T-helper 1 cell treated with Interleukin-12 subunit alpha and Interleukin-12 subunit beta and Interleukin-4 antibody, amounts not matched to agents 30 μg/mL and 1 μg/mL, for 36 hours (primary cell): ENCODE measurements around the gene RNASE12.
"Not testable (repeated sequence)": the region's sequence is repeated elsewhere in the genome, so short reads cannot be mapped to it uniquely, and the experiment has no call there.

Source experiments
- H3K27ac Mint-ChIP-seq: one replicate; pipeline ENCODE4 v1.8.0; 2021; ENCODE audit warnings: mild to moderate bottlenecking, mixed read lengths
- H3K27me3 Mint-ChIP-seq: one replicate; pipeline ENCODE4 v1.8.0; 2021; ENCODE audit warnings: low read depth, mixed read lengths
- H3K36me3 Mint-ChIP-seq: one replicate; pipeline ENCODE4 v1.8.0; 2021; ENCODE audit warnings: low read depth, mixed read lengths
- H3K4me1 Mint-ChIP-seq: one replicate; pipeline ENCODE4 v1.8.0; 2021; ENCODE audit warnings: low read depth, mixed read lengths
- H3K4me3 Mint-ChIP-seq: one replicate; pipeline ENCODE4 v1.8.0; 2021; ENCODE audit warnings: mild to moderate bottlenecking, moderate library complexity, mixed read lengths
- H3K9me3 Mint-ChIP-seq: one replicate; pipeline ENCODE4 v1.8.0; 2021; ENCODE audit warnings: mixed read lengths

Gene RNASE12

GRCh38 chr14:20607617-20608016 is 16.4 kb upstream of the RNASE12 start:
- Mint-ChIP-seq H3K4me1 (peaks cover 2% of the 10 kb centered on the region), H3K9me3 (no peaks in the 10 kb centered on the region), H3K36me3 (no peaks in the 10 kb centered on the region), H3K27ac (no peak overlapping the region), H3K4me3 (no peak overlapping the region), H3K27me3 (no peaks in the 10 kb centered on the region)

GRCh38 chr14:20606902-20607242 is 15.7 kb upstream of the RNASE12 start:
- Mint-ChIP-seq H3K27me3 (no peaks in the 10 kb centered on the region), H3K27ac (no peak overlapping the region), H3K4me3 (no peak overlapping the region), H3K36me3 (no peaks in the 10 kb centered on the region), H3K4me1 (peaks cover 2% of the 10 kb centered on the region), H3K9me3 (no peaks in the 10 kb centered on the region)

GRCh38 chr14:20606190-20606901 is 15.2 kb upstream of the RNASE12 start:
- Mint-ChIP-seq H3K4me1 (peaks cover 2% of the 10 kb centered on the region), H3K27ac (no peak overlapping the region), H3K9me3 (no peaks in the 10 kb centered on the region), H3K27me3 (no peaks in the 10 kb centered on the region), H3K4me3 (no peak overlapping the region), H3K36me3 (no peaks in the 10 kb centered on the region)

GRCh38 chr14:20603813-20604690 is 12.9 kb upstream of the RNASE12 start:
- Mint-ChIP-seq H3K36me3 (no peaks in the 10 kb centered on the region), H3K4me3 (no peak overlapping the region), H3K9me3 (no peaks in the 10 kb centered on the region), H3K4me1 (peaks cover 2% of the 10 kb centered on the region), H3K27me3 (no peaks in the 10 kb centered on the region), H3K27ac (no peak overlapping the region)

GRCh38 chr14:20602583-20602982 is 11.4 kb upstream of the RNASE12 start:
- H3K9me3 Mint-ChIP-seq: no peaks in the 10 kb centered on the region
- no peaks in the 10 kb centered on the region for H3K27me3 Mint-ChIP-seq
- H3K27ac Mint-ChIP-seq: no peak overlapping the region
- H3K4me1 Mint-ChIP-seq: no peaks in the 10 kb centered on the region
- no peaks in the 10 kb centered on the region for H3K36me3 Mint-ChIP-seq
- H3K4me3 Mint-ChIP-seq: no peak overlapping the region

- H3K27ac Mint-ChIP-seq: no peak overlapping the region
- H3K4me3 Mint-ChIP-seq: no peak overlapping the region
Observed at GRCh38 chr14:20601522-20601921, 10.3 kb upstream of the RNASE12 start.

GRCh38 chr14:20597108-20597507 is 5.9 kb upstream of the RNASE12 start:
- Mint-ChIP-seq H3K4me3 (no peak overlapping the region), H3K27me3 (no peaks in the 10 kb centered on the region), H3K4me1 (no peaks in the 10 kb centered on the region), H3K9me3 (no peaks in the 10 kb centered on the region), H3K36me3 (no peaks in the 10 kb centered on the region), H3K27ac (no peak overlapping the region)

More at GRCh38 chr14:20601522-20601921, 10.3 kb upstream of the RNASE12 start:
- H3K36me3 Mint-ChIP-seq: no peaks in the 10 kb centered on the region
- H3K9me3 Mint-ChIP-seq: no peaks in the 10 kb centered on the region
- no peaks in the 10 kb centered on the region for H3K4me1 Mint-ChIP-seq
- H3K27me3 Mint-ChIP-seq: no peaks in the 10 kb centered on the region

GRCh38 chr14:20595726-20596125 is 4.5 kb upstream of the RNASE12 start:
- H3K9me3 Mint-ChIP-seq, H3K36me3 Mint-ChIP-seq, H3K4me3 Mint-ChIP-seq, H3K4me1 Mint-ChIP-seq, H3K27me3 Mint-ChIP-seq, H3K27ac Mint-ChIP-seq: not testable (repeated sequence)

GRCh38 chr14:20592574-20592973 is 1.4 kb upstream of the RNASE12 start:
- no peaks in the 10 kb centered on the region for H3K27me3 Mint-ChIP-seq
- H3K27ac Mint-ChIP-seq: no peak overlapping the region
- no peaks in the 10 kb centered on the region for H3K36me3 Mint-ChIP-seq
- no peaks in the 10 kb centered on the region for H3K9me3 Mint-ChIP-seq
- no peaks in the 10 kb centered on the region for H3K4me1 Mint-ChIP-seq
- no peak overlapping the region for H3K4me3 Mint-ChIP-seq

- no peaks in the 10 kb centered on the region for H3K36me3 Mint-ChIP-seq
- no peaks in the 10 kb centered on the region for H3K9me3 Mint-ChIP-seq
- H3K27ac Mint-ChIP-seq: peak within 1 kb of the TSS; percentile 58
Observed at GRCh38 chr14:20587489-20588154, 3.6 kb downstream of the RNASE12 start, which contains the start of gene RNASE11. RNASE11 (minus strand) TSS chr14:20588001.

GRCh38 chr14:20583908-20584307 is 7.3 kb downstream of the RNASE12 start:
- H3K36me3 Mint-ChIP-seq: no peaks in the 10 kb centered on the region
- H3K27me3 Mint-ChIP-seq: peaks cover 16% of the 10 kb centered on the region
- no peak overlapping the region for H3K27ac Mint-ChIP-seq
- H3K4me1 Mint-ChIP-seq: no peaks in the 10 kb centered on the region
- no peak overlapping the region for H3K4me3 Mint-ChIP-seq
- no peaks in the 10 kb centered on the region for H3K9me3 Mint-ChIP-seq

More at GRCh38 chr14:20587489-20588154, 3.6 kb downstream of the RNASE12 start, which contains the start of gene RNASE11:
- Mint-ChIP-seq H3K4me1 (no peaks in the 10 kb centered on the region), H3K4me3 (no peak within 1 kb of the TSS), H3K27me3 (peaks cover 14% of the 10 kb centered on the region)

GRCh38 chr14:20583142-20583541 is 8.0 kb downstream of the RNASE12 start:
- Mint-ChIP-seq H3K27ac (no peak overlapping the region), H3K4me1 (no peaks in the 10 kb centered on the region), H3K27me3 (peaks cover 16% of the 10 kb centered on the region), H3K36me3 (no peaks in the 10 kb centered on the region), H3K9me3 (no peaks in the 10 kb centered on the region), H3K4me3 (no peak overlapping the region)

GRCh38 chr14:20580242-20580641 is 10.9 kb downstream of the RNASE12 start:
- H3K36me3 Mint-ChIP-seq: no peaks in the 10 kb centered on the region

GRCh38 chr14:20578784-20579502 is 12.2 kb downstream of the RNASE12 start:
- H3K36me3 Mint-ChIP-seq: no peaks in the 10 kb centered on the region
- H3K9me3 Mint-ChIP-seq: no peaks in the 10 kb centered on the region
- H3K27me3 Mint-ChIP-seq: peaks cover 8% of the 10 kb centered on the region
- no peaks in the 10 kb centered on the region for H3K4me1 Mint-ChIP-seq
- H3K4me3 Mint-ChIP-seq: no peak overlapping the region
- peak overlapping the region; percentile 6 for H3K27ac Mint-ChIP-seq

More at GRCh38 chr14:20580242-20580641, 10.9 kb downstream of the RNASE12 start:
- Mint-ChIP-seq H3K4me1 (no peaks in the 10 kb centered on the region), H3K27ac (no peak overlapping the region), H3K9me3 (no peaks in the 10 kb centered on the region), H3K4me3 (no peak overlapping the region), H3K27me3 (peaks cover 12% of the 10 kb centered on the region)
